NCI-H446 (cell line): ENCODE data around the gene NKAIN2.

Experiments
- DNase-seq, 2 experiments: peaks; one replicate each; lab custom pipeline; 2025; lab: John Stamatoyannopoulos, UW

The NKAIN2 gene

GRCh38 chr6:124029567-124029966 lies 225.9 kb downstream of the NKAIN2 start:
- no peak for DNase-seq

GRCh38 chr6:124033501-124033900 lies 229.8 kb downstream of the NKAIN2 start:
- DNase-seq, result no peak

GRCh38 chr6:124036384-124036783 lies 232.7 kb downstream of the NKAIN2 start:
- no peak for DNase-seq

GRCh38 chr6:124040655-124041054 lies 237.0 kb downstream of the NKAIN2 start:
- no peak for DNase-seq

GRCh38 chr6:124052120-124052519 lies 248.5 kb downstream of the NKAIN2 start:
- no peak for DNase-seq

GRCh38 chr6:124053315-124053714 lies 249.7 kb downstream of the NKAIN2 start:
- DNase-seq, result no peak

- no peak for DNase-seq
Measured at GRCh38 chr6:124054034-124054433, 250.4 kb downstream of the NKAIN2 start.

- no peak for DNase-seq
Measured at GRCh38 chr6:124055395-124055794, 251.7 kb downstream of the NKAIN2 start.

GRCh38 chr6:124055963-124056362 lies 252.3 kb downstream of the NKAIN2 start:
- no peak for DNase-seq

- DNase-seq, result no peak
Measured at GRCh38 chr6:124056407-124057334, 253.0 kb downstream of the NKAIN2 start.

GRCh38 chr6:124057461-124057860 lies 253.8 kb downstream of the NKAIN2 start:
- no peak for DNase-seq

- DNase-seq, result no peak
Measured at GRCh38 chr6:124064317-124065113, 260.9 kb downstream of the NKAIN2 start.

- no peak for DNase-seq
Measured at GRCh38 chr6:124066269-124066668, 262.6 kb downstream of the NKAIN2 start.

GRCh38 chr6:124066946-124067552 lies 263.4 kb downstream of the NKAIN2 start:
- DNase-seq, result peak in 1 of 2 experiments; percentile 18

- DNase-seq, result peak in 1 of 2 experiments; percentile 3
Measured at GRCh38 chr6:124069230-124069950, 265.7 kb downstream of the NKAIN2 start.

- DNase-seq, result no peak
Measured at GRCh38 chr6:124073021-124073420, 269.4 kb downstream of the NKAIN2 start.

- no peak for DNase-seq
Measured at GRCh38 chr6:124073820-124074587, 270.3 kb downstream of the NKAIN2 start.

- no peak for DNase-seq
Measured at GRCh38 chr6:124074606-124075005, 270.9 kb downstream of the NKAIN2 start.

- DNase-seq, result peak; percentile 55 to 59
Measured at GRCh38 chr6:124076336-124077048, 272.8 kb downstream of the NKAIN2 start.

- no peak for DNase-seq
Measured at GRCh38 chr6:124078169-124078568, 274.5 kb downstream of the NKAIN2 start.
